ENCODE results near the gene LHFPL6.

DNA sequence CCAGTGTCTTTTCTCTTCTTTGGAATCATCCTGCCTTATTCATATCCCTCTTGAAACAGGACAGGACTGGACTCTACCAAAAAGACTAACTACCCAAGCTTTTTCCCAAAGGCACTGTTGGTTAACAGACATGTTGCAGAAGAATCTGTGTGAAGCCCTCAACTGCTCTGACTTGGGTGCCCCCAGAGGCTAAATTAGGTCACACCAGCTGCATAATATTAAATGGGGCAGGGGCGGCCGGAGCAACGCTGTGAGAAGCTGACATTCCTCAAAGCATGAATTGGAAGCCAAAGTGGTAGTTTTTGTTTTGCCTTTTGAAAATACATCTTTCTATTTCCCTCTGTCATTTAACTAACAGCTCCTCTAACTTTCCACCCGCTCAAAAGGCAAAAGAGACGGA lies 185.9 kb downstream of the LHFPL6 start:
- TF ChIP-seq, protein P1, sequence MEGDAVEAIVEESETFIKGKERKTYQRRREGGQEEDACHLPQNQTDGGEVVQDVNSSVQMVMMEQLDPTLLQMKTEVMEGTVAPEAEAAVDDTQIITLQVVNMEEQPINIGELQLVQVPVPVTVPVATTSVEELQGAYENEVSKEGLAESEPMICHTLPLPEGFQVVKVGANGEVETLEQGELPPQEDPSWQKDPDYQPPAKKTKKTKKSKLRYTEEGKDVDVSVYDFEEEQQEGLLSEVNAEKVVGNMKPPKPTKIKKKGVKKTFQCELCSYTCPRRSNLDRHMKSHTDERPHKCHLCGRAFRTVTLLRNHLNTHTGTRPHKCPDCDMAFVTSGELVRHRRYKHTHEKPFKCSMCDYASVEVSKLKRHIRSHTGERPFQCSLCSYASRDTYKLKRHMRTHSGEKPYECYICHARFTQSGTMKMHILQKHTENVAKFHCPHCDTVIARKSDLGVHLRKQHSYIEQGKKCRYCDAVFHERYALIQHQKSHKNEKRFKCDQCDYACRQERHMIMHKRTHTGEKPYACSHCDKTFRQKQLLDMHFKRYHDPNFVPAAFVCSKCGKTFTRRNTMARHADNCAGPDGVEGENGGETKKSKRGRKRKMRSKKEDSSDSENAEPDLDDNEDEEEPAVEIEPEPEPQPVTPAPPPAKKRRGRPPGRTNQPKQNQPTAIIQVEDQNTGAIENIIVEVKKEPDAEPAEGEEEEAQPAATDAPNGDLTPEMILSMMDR (IDR thresholded peaks at IDR 0.05), result no peak
- no peak for TF ChIP-seq POLR2A (IDR thresholded peaks at IDR 0.05)
